ENCODE results near the gene PPT2.
A peak's percentile ranks its signal among the peaks of the same experiment; 100 is the strongest.
"Not testable (repeated sequence)": the region's sequence is repeated elsewhere in the genome, so short reads cannot be mapped to it uniquely, and the experiment has no call there.

Gene PPT2

DNA sequence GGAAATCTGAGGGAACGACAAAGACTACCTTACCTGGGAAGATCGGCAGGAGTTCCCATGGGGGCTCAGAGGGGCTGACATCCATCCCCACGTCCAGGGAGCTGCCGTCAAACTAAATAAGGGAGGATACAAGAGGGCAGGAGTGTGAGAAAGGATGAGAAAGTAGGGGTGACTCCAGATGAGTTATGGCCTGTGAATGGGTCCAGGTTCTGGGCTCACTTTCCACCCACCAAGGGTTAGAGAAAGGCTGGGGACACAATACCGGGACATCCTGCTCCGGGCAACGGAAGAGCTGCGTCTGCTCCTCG is 26.6 kb upstream of the PPT2 start:
- no peak for DNase-seq (ENCODE audit: low spot score)

DNA sequence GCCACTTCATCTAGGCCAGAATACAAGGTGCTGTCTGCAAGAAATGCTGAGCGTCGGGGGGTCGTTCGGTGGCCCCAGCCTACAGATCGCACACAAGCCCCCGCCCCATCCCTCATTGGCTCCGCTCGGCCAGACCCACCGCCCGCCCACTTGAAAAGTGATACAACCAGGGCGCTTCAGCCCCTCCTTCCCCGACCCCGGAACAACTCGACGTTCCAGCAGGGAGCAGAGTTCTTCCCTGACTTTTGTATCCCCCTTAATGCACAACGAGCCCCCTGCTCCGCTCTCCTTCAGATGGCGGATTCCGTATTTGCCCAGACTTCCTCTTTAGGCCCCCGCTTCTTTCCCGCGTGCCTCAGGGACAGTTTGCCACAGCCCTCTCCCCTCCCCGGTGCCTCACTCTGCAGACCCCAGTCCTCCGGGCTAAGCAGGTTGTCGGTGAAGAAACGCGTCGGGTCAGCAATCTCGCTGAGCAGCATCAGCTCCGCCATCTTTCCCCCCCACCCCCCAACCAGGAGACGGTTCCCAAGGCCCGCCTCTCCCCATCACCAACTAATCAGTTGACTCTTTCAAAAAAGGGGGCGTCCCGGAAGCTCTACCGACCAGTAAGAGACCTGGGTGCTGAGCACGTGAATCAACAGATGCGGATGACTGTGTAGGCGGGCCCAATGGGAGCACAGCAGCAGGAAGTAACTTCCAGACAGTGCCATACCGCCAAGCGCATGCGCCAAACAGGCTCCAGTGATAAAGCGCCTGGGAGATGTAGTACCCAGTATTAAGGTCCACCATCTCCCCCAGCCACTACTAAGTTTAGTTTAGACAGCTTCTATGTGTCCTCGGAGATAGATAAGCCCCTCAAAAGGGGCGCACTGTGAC is 26.0 kb upstream of the PPT2 start, which contains the start of gene ATF6B:
Gene ATF6B (minus strand): TSS at position 530 of the 876 bp plus-strand sequence. CDS start 39 bp downstream, at position 491.
- peak; percentile 99 for DNase-seq (ENCODE audit: low spot score)

DNA sequence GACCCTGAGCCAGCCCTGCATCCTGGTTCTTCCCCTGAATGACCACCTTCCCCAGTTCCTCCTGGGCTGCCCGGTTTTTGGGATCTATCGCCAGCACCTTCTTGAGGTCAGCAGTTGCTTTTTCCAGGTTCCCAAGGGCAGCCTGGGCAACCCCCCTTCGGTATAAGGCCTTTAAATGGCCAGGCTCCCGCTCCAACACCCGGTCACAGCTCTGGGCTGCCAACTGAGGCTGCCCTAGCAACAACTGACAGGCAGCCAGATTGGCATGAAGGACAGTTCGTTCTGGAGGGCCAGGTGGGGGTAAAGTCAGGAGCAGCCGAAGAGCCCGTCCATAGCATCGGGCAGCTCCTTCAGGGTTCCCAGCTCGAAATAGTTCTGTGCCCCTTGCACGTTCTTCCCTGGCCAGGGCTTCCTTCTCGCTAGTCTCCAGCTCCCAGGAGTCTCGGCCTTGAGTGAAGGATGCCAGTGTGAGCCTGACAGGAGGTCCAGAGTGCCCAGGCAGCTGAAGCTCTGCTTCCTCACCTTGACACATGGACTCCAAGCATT is 25.1 kb upstream of the PPT2 start:
- no peak for DNase-seq (ENCODE audit: low spot score)

DNA sequence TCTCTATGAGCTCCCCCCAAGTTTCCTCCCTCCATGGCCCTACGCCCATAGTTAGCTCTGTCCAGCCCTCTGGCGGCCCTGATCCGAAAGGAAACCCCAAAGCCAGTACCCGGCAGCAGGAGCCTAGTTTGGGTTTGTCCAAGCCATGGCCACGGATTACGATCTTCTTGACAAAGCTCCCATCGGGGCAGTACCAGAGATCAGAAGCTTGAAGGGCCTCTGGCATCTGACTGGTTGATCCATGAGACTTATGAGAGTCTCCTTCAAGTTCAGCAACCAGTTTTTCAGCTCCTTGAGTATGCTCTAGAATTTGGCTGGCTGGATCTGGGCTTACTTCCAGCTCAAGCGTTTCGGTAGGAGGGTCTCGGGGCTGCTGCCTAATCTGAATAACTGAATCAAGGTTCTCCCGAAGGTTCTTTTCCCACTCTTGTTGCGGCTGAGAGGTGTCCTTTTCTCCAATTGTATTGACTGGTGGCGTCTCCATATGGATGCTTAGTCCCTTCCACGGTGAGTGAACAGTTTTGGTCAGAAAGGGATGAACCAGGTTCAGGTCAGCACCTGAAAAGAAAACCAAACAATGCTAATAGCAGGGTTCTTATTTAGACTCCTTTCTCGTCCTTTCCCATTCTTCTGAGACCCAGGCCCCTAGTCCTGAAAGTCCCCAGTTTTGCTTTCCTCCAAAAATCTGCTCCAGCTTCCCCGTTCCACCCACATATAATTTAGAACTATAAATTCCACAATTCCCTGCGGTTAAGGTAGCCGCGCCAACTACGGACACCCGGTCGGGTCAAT is 24.4 kb upstream of the PPT2 start:
- no peak for DNase-seq (ENCODE audit: low spot score)

DNA sequence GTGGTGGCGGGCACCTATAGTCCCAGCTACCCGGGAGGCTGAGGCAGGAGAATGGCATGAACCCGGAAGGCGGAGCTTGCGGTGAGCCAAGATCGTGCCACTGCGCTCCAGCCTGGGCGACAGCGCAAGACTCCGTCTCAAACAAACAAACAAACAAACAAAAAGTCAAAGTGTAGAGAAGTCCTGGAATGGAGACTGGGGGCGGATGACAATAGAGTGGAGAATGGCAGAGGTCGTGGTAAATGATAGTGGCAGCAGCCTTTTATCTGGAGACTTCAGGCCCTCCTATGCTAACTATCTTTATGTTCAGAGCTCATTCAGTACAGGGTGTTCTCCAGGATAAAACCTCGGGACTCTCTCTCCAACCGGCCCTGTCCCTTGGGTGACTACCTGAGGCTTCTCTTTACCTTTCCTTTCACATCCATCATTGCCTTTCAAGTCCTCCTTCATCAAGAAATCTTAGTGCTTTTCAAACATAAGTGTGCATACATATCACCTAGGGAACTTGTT is 22.4 kb upstream of the PPT2 start:
- DNase-seq (ENCODE audit: low spot score) = no peak

DNA sequence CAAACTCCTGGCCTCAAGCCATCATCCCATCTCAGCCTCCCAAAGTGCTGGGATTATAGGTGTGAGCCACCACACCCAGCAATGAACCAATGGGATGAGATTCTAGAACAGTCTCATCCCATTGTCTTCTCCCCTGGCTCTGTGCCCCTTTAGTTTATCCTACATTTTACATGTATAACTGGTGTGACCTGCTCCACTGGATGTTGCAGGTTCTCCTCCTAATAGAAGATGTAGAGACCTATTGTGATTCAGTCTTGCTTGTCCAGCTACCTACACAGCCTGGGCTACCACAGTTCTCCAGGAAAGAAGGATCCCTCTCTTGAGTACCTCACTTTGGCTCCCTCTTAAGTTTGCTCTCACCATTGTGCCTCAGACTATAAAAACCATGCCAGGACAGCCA is 21.8 kb upstream of the PPT2 start:
- no peak for DNase-seq (ENCODE audit: low spot score)

DNA sequence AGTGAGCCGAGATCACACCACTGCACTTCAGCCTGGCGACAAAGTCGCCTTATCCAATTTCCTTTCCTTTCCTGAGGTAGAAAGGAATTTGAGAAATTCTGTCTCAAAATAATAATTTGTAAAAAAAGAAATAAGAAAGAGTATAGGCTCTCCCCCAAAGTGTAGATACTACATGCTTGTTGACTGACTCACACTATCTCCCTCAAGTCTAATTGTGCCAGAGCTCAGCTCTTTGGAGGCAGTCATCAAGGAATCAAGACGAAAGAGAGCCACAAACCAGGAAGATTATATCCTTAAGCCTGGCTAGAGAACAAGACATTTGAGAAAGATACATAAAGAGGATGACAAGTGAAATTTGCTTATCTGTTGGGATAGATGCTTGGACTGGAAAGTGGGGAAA is 20.2 kb upstream of the PPT2 start:
- no peak for DNase-seq (ENCODE audit: low spot score)

DNA sequence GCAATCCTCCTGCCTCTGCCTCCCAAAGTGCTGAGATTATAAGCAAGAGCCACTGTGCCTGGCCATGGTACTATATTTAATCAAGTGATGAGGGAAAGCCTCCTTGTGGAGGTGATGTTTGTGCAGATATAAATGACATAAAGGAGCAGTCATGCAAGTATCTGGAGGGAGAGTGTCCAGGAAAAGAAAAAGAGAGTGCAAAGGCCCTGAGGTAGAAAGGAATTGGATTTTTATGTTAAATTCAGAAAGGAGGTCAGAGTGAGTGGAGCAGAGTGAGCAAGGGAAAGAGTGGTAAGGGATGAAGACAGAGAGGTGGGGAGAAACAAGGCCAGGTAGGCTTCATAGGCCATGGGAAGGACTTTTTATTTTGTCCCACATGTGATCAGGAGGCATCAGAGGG is 16.5 kb upstream of the PPT2 start:
- DNase-seq (ENCODE audit: low spot score) = no peak

DNA sequence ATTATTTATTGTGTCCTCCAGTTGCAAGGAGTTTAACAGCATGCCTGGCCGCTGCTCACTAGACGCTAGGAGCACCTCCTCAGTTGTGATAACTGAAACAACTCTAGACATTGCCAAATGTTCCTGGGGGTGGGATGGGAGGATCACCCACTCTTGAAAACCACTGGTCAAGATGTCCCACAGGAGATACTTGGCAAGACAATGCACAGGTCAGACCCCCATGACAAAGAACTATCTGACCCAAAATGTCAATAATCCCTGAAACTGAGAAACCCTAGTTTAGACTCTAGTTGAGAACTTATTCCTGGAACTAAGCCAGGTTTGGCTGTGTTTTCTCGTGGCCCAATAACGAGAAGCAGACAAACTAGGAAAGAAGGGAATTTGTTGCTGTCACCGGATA is 14.4 kb upstream of the PPT2 start:
- no peak for DNase-seq (ENCODE audit: low spot score)

DNA sequence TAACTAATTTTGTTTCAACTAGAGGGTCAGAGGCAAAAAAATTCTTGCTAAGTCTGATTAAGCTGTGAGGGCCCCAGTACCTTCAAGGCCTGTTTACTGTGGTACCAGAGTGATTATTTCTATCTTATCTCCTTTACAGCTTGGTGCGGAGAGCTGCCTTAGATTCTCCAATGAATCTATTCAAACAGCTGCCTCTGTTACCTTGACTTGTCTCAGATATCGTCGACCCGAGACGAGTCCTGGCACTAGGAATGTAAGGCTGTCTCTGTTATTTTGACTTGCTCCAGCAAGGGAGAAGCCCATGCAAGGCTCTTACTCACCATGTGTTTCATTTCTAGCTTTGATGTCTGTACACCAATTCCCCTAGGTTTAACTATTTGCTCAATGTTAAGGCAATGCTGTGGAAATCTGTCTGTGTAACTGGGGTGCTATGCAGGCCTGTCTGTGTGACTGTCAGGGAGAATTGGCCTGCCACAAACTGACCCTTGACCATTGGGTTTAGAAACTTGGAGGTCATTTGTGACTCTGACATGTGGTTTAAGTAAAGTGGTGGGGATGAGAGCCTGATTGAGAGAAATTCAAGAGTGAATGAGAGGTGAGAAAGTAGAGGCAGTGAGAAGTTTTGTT is 13.4 kb upstream of the PPT2 start:
- no peak for DNase-seq (ENCODE audit: low spot score)

DNA sequence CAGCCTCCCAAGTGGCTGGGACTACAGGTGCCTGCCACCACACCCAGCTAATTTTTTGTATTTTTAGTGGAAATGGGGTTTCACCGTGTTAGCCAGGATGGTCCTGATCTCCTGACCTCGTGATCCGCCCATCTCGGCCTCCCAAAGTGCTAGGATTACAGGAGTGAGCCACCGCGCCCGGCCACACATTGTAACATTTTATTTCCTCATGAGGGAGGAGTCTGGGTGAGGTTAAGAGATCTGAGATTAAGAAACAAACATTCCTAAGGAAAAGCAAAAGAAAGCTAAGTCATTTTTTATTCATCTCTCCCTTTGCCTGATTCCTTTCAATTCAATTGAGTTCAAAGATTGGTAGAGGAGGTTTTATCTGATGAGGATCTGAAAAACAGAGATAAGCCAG is 9.7 kb upstream of the PPT2 start:
- DNase-seq (ENCODE audit: low spot score) = not testable (repeated sequence)

DNA sequence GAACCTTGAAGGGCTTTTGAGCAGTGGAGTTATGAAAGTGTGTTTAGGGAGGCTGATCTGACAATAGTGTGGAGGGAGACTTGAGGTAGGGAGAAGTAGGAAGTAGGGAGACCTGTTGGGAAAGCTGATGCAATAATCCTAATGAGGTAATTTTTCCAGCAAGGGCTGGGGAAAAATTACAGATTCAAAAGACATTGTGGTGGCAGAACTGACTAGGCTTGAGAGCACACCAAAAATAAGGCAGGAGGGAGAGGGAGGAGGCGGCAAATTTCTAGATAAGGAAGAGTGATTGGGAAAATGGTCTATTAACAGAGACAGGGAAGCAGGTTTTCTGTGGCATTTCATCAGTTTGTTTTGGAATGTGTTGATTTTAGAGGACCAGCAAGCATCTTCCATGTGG is 7.7 kb upstream of the PPT2 start:
- no peak for DNase-seq (ENCODE audit: low spot score)

DNA sequence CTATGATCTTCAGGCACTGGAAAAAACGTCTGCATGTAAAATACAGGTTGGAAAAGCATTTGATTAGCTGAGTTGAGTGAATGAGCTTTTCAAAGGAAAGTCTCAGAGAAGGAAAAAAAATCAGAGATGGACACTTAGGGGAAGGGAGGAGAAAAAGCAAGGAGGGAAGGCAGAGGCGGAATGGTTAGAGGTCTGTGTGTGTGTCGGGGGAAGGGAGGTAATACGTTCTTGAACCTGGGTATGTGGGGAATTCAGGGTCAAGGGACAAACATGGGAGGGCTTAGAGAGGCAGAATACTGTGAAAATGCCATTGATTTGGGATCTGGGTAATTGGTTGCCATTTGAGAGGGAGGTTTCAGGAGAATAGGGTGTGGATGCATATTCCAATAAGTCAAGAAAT is 7.3 kb upstream of the PPT2 start:
- no peak for DNase-seq (ENCODE audit: low spot score)

DNA sequence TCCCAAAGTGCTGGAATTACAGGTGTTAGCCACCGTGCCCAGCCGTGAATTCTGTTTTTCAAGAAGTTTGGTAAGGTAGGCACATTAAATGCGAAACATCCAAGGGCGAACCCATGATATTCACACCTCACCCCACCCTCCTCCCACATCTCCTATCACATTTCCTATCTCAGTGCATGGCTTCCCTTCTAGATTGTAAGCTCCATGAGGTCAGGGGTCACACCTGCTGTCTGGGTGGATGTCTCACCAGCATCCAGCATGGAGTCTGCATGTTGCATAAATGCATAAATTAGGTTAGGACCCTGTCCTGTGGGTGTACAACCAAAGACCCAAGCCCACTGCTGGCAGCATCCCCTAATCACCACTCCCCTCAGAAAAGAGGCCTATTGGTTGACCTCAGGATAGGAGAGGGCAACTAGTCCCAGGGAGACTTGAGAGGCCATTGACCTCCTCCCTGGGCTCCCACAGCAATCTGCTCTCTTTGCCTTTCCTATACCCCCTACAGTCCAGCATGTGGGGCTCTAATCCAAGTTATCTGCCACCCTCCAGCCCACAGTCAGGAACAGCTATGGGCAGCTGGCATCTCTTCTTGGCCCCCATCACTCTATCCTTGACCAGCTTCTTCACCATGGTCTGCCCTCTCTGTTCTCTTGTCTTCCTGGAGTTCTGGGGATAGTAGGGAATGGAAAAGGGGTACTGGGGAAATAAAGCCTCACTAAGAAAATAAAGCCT is 6.4 kb upstream of the PPT2 start:
- DNase-seq (ENCODE audit: low spot score) = no peak

DNA sequence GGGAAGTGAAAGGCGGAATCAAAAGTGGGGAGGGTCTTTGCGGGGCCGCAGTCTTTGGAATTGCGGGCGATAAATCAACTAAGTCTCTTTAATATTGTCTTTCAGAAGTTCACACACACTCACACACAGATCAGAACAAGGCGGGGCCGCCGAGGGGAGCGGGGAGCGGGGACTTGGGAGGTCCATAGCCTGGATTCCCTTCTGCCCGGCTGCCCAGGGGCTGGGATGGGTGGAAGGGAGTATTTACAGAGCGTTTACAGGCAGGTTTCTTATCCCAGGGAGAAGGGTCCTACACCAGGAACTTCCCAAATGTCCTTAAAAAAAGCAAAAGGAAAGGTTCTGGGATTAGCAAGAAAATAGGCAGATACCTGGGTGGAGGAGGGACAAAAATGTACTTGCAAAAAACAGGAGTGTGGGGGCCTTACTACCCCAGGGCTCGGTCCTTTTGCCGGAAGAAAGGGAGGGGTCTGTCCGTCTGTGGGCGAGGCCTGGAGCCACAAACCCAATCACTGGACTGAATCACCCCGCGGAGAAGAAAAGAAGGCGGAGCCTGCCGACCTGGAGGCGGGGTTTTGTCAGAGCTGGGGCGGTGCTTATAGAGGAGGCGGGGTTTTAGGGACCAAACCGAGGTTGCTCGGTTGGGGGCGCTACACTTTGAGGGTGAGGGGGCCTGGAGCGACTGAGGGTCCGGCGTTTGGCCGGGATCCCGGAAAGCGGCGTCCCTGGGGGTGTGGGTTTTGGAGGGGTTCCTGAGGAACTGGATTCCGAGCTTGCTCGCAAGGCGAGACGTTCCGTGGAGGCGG is 5.5 kb upstream of the PPT2 start:
- DNase-seq (ENCODE audit: low spot score) = no peak

DNA sequence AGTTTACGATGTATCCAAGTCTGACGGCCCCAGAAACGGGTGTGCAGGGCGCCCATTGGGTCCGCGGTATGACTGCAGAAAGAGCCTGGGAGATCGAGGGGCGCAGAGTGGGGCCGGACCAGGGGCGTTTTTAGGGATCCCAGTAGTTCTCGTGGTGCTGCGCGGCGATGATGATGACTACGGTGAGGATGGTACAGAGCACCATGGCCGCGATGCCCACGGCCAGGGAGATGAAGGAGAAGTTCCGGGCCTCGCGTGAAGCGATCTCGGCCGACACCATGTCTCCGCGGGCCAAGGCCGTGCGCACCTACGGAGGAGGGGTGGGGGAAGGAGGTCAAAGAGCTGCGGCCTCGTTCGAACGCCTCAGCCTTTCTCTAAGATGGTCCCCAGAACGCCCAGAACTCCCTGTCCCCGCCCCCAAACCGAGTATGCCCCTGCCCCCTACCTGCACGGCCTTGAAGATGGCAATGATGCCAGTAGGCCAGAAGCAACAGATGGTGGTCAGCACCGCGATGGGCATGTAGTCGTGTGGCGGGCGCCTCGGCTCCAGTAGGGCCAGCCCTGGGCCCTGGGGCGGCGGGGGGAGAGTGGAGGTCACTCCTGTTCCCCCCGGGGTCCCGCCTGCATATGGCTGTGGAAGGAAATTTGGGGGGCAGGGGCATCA is 4.7 kb upstream of the PPT2 start:
- DNase-seq (ENCODE audit: low spot score) = no peak

DNA sequence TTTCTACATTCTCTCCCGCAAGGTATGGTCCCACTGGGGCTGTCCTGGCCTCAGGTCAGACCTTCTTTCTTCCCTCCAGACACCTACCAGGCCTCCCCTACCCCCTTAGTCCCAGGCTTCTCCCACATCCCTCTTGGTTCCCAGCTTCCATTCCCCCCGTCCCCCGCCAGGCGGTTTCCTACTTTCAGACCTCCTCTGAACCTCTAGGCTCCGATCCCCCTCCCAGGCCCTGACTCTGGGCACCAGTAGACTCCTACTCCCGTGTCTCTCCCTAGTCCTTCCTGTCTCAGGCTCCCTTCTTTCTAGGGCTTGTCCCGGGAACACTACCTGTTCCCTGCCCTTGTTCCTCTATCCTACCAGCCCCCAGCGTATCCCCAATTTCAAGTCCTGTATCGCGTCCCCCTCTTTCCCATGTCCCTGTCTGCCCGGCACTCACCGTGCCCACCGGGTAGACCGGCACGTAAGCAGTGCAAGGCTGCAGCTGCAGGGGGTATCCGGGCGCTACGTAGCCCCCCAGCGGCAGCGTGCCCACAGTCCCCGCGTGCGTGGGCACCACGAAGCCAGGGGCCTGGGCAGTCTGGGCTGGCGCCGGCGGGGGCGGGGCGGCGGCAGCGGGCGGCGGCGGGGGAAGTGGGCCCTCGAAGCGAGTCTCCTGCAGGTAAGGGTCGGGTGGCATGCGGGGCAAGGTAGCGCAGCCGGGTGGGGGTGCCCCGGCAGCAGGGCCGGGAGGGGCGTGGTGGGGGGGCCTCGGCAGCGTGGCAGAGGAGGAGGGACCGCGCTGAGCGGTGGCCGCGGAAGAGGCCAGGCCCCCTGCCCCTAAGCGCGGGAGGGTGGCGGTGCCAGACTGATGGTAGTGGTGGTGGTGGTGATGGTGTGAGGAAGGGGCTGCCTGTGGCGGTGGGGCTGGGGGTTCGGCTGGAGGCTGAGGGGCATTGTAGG is 3.7 kb upstream of the PPT2 start:
- no peak for DNase-seq (ENCODE audit: low spot score)

DNA sequence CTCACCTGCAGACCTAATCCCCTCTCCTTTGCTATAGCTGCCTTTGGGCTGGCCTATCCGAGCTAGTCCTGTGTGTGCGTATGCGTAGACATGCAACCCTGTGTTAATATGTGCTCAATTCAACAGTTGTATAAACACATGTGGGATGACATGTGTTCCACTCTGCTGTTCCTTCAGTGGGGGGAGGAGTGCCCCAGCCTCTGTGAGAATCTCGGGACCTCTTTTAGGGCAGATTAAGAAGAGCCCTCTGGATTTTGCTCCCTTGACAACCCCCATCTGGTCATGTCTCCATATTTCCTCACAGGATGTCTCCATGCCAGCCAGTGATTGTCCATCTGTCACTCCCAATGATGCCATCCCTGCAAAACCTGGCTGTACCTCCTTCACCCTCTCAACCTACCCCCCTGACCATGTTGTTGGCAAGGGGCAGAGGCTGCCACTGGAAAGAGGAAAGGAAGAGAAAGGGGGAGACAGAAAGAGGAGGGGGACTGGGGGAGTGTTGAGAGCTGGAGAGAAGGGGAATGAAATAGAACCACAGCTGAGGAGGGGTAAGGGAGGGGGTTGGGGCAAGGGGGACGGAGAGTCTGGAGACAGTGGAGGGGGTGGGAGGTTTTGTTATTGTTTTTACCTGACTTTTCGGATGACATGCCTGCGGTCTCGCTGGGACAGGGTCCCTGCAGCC is 2.6 kb upstream of the PPT2 start:
- DNase-seq (ENCODE audit: low spot score) = no peak
